GM21737 (cell line): ENCODE measurements around the gene ADA.
"Not testable (repeated sequence)": the region's sequence is repeated elsewhere in the genome, so short reads cannot be mapped to it uniquely, and the experiment has no call there.

ENCODE experiments used
- ATAC-seq: cut with Tn5 transposase; IDR thresholded peaks from one replicate; pipeline ENCODE4 v1.9.1; 2021; ENCODE audit warnings: mild to moderate bottlenecking, moderate library complexity; ENCODE audit not compliant: unreplicated experiment

Gene ADA

DNA sequence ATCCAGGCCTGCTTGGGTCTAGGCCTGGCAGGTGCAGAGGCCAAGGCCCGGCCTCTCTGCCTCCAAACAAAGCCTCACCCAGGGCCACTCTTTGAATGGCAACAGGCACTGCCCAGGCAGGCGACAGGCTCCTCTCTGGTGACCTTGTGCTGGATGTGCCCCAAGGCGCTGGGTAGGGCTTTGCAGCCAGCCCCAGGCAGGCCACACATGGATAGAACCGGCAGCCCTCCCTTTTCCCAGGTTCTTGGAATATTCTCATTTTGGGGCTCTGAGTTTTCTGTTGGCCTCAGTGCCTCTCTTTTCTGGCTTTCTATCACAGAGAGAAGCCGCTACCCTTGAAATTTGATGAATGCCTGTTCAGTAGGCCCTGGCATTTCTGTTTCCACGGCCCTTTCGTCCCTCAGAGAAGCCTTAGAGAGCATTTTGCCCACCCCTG lies 50.2 kb downstream of the ADA start:
- no peak for ATAC-seq

DNA sequence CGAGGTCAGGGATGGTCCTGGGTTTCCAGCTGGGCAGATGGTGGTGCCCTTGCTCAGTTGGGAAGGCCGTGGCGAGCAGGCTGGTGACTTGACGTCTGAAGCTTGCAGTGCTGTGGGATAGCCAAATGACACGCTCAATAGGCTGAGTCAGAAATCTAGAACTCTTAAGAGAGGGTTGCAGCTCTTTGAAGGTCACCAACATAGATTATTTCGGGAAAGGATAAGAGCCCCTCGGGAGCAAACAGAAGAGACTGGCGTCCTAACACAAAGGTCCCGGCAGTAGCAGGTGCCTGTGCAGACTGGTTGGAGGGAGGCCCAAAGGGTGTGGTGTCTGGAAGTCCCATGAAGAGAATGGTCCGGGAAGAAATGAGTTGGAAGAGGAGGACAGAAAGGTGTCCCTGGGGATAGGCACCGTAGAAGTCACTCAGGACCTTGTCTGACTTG lies 50.7 kb downstream of the ADA start:
- no peak for ATAC-seq

DNA sequence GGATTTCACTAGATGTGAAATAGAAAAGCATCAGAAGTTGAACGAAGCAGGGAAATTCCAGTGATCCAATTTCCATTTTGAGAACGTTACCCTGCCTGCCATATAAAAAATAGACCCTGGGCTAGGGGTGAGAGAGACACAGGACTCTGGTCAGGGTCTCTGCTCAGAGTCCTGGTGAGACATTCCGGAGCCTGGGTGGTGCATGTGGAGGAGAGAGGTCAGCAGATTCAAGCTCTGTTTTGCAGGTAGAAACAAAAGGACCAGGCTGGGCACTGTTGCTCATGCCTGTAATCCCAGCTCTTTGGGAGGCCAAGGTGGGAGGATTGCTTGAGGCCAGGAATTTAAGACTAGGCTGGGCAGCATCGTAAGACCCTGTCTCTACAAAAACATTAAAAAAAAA lies 51.2 kb downstream of the ADA start:
- no peak for ATAC-seq

DNA sequence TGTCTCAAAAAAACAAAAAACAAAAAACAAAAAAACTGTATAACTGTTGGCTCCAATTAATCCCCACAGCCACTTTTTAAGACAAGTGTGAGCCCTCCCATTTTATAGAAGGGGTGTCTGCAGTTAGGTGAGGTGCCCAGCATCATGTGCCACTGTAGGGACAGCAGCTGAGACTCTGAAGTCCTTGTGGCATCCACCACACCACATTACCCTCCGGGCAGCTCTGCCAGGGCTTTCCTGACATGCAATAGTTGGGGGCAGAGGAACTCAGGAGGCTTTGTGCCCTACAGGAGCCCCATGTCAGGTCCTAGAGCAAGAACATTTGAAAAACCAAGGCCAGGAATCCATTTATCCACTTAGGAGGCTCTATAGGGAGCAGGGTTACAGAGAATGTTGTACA lies 51.8 kb downstream of the ADA start:
- ATAC-seq, result no peak

DNA sequence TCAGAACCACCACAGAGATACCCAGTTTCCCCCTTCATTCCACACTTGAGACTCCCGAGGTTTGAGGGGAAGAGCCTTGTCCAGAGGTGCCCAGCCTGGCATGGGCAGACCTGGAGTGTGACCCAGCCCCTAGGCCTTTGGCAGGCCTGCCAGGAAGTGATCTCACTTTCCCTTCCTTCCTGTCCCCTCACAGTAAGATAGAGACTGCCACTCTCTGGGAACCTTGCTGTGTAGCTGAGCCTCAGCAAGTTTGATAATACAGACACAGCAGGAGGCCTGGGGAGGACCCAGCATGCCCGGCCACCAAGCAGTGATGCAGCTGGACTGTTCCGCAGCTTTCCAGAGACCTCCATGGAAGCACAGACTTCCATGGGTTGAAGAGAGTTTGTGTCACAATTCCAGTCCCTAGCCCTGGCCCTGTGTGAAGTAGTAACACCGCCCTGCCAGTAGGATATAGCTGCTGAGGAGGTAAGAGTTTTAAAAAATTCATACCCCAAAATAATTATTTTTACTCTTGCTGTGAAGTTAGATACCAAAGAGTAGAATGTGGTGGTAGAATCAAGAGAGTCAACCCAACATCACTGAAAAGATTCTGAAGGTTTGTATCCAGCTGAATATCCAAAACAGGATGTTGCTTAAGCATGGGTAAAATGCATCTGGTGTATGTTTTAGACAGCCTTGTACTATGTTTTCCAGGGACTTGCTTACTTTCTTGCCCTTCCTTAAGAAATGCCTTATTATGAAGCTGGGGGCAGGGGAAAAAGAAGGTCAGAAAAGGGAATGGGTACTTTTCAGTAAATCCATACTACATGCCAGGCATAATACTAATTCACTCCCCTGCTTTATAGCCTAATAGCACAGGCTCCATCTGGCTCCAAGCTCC lies 52.8 kb downstream of the ADA start:
- no peak for ATAC-seq

DNA sequence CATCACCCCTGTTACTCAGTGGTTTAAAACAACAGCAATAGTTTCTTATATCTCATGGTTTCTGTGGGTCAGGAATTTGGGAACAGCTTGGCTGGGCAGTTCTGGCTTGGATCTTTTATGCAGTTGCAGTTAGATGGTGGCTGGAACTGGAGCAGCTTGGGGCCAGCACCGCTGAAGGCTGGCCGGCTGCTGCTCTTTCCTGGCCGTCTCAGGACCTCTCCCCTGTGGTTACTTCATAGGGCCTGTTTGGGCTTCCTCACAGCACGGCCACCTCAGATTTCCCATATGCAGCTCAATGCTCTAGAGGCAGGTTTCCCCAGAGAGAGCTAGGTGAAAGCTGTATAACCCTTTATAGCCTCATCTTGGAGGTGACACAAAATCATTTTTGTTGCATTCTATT lies 53.6 kb downstream of the ADA start:
- no peak for ATAC-seq

DNA sequence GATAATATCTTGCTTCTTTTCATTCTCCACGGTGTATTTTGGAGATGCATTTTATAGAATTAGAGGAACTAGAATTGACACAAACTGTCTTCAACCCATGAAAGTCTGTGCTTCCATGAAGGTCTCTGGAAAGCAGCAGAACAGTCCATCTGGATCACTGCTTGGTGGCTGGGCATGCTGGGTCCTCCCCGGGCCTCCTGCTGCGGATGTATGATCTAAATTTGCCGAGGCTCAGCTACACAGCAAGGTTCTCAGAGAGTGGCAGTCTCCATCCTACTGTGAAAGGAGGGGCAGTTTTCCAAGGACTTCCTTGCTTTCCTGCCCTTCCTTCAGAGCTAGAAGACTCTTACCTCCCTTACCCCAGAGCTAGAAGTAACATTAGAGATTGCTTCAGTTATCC lies 54.0 kb downstream of the ADA start:
- no peak for ATAC-seq

DNA sequence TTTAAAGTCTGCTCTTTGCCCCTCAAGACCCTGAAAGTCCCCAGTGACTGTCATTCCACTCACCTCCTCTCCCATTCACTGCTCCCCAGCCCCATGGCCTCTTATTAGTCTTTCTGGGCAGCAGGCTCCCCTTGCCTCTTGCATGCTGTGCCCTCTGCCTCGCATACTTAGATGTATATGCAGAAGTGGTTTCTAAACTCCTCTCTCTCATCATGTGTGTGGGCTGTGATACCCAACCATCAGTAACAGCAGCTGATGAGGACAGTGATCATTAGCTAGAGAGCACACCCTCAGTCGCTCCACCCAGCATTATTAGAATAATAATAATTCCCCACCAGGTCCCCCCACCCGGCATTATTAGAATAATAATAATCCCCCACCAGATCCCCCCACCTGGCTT lies 54.6 kb downstream of the ADA start:
- ATAC-seq, result no peak

DNA sequence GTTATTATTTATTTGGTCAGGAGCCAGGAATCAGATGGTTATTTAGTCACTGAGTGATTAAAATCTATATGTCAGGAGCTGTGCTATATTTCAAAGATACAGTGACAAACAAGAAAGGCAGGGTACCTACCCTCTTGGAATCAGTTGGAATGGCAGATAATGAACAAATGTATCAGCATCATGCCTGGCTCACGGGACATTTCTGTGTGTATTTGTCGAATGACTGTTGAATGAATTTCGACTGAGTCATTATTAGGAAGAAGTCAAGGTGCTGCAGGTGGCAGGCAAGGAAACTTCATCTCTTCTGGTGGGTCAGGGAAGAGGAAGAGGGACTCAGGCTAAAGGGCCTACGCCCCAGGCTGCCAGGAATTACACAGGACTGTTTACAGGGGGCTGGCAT lies 55.5 kb downstream of the ADA start:
- ATAC-seq, result no peak

DNA sequence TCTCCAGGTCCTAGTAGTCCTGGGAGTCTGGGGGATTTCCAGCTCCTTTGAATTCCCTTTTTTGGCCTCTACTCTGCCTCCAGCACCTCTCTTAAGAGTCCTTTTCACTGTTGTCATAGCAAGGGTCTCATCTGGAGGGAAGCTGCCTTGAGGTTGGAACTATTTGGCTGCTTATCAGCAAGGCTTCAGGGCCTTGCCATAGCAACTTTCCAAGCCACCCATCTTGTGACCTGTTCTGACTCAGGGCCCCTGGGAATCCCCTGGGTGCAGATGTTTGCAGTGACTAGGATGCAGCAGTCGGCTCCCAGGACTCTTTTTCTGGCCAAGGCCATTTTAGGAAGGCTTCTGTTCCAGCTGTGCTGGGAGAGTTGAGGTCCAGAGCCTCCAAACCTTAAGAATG lies 56.8 kb downstream of the ADA start:
- ATAC-seq, result no peak

DNA sequence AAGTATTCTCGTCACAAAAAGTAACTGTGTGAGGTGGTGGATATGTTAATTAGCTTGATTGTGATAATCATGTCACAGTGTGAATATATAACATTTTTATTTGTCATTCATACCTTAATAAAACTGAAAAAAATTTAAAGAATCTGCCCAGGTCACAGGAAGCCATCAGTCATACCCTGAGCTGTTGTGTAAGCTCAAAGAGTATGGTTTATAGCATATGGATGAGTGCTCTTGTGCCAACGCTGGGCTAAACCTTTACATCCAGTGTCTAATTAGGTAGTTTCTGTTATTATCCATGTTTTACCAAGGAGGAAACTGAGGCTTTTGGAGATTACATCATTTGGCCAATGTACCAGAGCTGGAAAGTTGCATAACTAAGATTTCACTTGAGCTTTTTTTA lies 57.7 kb downstream of the ADA start:
- ATAC-seq, result no peak

DNA sequence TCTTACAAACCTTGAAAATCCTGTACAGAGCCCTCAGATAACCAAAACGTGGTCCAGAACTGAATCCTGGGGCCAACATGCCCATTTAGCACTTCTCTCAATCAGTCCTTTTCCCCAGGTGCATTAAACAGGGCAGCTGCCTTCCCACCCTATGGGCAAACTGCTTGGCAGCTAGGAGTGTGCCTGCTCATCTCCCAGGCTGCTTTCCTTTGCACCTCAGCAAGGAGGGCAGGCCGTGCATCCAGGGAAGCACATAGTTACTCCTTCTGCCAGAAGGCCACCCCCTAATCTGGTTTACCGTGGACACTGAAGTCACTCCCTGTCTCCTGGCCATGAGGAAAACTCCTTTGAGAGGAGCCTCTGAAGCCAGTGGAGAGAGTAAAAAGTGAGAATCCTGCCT lies 59.1 kb downstream of the ADA start:
- ATAC-seq, result no peak

DNA sequence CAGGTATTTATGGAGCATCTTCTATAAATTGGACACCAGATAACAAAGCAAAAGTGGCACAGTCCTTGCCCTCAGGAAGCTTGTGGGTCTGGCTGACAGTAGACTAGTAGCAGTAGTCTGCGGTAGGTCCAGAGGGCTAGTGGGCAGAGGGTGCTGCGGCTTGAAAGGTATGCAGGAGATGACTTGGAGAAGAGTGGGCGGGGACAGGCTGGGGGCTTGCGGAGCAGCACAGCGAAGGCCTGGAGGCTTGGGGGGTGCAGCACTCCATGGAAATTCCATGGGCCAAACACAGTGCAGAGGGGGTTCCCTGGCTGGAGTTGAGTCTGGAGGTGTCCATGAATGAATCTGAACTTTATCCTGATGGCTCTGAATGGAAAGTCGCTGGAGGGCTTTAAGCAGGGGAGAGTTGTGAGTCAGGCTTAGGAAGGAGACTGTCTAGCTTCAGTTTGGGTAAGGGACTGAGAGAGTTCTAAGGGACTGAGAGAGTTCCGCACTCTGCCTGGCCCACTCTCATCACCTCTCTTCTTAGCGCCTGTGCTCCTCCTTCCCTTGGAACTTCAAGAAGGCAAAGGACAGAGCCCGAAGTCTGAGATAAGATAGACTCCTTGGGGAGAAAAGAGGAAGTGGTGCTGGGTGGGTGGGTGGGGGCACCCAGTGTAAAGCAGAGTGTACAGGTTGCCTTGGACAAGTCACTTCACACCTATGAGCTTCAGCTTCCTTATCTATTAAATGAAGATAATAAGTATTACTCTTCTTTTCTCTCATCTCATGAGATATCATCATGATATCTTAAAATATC lies 60.3 kb downstream of the ADA start:
- ATAC-seq, result no peak

DNA sequence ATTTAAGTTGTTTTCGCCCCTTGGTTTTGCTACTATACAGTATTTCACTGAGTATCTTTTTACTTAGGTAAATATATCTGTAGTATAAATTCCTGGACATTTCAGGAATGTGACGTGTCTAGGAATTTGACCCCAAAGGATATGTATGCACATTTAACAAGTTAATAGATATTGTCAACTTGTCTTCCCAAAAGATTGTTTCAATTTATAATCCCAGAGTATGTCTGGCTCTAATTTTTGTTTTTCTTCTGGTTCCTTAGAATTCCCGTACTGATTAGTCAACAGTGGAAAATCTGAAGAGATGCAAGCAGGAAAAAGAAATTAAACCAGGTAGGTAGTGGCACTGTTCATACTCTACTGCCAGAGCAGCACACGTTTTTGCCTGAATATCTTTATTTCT lies 62.0 kb downstream of the ADA start:
- no peak for ATAC-seq

DNA sequence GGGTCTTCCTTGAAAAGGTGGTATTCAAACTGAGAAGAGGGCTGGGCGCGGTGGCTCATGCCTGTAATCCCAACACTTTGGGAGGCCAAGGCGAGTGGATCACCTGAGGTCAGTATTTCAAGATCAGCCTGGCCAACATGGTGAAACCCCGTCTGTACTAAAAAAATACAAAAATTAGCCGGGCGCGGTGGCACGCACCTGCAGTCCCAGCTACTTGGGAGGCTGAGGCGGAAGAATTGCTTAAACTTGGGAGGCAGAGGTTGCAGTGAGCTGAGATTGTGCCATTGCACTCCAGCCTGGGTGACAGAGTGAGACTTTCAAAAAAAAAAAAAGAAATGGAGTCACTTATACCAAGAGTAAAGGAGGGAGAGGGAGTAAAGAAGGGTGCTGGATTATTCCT lies 63.2 kb downstream of the ADA start:
- ATAC-seq, result not testable (repeated sequence)

DNA sequence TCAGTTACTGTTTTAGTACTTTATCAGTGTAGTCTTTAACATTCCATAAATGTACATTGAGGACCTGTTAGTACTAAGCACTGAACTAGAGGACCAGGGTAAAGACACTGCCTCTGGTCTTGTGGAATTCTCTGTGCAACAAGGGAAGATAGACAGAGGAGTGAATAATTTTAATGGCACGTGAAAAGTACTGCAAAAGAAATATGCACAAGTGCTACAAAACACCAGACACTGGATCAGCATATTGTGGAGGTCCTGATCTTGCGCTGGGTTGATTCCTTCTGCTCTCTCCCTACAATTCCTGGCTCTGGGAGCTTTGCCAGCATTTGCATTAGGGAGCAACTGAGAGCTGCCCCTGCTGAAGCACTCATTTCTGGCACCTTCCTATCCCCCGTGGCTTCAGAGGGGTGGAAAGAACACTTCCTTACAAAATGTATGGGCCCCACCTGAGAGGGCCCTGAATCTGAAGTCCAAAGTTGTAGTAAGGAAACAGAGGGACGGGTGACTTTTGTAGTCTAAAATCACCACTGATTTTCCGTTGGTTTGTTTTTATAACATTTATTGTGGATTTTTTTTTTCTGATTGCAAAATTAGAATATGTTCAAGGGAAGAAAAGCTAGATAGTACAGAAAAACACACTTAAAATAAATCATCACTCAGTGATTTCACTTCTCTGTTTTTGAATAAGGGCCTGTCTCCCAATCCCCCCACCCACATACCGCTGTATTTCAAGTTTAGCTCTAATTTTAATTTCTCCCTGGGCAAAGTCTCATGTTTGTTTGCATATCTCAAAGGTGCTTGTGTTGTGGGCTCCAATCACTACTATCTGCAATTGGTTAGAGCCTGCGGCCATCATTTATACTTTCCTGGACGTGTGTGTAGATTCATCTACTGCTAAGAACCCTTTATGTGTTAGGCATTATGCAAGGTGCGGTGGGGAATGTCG lies 64.2 kb downstream of the ADA start:
- no peak for ATAC-seq

DNA sequence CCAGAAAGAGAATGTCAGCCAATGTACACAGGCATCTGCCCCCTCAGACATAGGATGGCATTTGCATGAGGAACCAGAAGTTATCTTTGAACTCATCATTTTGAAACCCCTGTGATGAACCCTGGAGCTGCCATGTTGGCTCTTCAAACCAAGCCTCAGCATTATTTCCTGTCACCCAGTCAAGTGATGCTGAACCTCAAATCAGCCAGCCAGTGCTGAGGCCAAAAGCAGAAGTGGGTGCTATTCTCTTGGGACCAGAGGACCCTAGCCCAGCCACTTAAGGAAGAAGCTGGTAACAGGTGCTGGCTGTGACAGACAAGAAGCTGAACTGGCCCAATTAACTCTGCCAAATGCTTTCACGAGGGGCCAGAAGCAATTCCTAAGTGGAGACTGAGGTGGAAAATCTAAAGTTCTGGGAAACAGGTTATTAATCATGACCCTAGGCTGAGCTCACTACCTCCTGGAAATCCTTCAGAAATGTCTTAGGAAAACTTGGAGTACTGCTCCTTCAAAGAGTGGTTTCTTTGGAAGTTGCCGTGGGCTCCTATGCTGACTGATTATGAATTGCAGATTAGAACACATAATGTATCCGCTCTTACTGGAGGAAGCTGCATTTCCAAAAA lies 65.1 kb downstream of the ADA start:
- peak; percentile 61 for ATAC-seq

DNA sequence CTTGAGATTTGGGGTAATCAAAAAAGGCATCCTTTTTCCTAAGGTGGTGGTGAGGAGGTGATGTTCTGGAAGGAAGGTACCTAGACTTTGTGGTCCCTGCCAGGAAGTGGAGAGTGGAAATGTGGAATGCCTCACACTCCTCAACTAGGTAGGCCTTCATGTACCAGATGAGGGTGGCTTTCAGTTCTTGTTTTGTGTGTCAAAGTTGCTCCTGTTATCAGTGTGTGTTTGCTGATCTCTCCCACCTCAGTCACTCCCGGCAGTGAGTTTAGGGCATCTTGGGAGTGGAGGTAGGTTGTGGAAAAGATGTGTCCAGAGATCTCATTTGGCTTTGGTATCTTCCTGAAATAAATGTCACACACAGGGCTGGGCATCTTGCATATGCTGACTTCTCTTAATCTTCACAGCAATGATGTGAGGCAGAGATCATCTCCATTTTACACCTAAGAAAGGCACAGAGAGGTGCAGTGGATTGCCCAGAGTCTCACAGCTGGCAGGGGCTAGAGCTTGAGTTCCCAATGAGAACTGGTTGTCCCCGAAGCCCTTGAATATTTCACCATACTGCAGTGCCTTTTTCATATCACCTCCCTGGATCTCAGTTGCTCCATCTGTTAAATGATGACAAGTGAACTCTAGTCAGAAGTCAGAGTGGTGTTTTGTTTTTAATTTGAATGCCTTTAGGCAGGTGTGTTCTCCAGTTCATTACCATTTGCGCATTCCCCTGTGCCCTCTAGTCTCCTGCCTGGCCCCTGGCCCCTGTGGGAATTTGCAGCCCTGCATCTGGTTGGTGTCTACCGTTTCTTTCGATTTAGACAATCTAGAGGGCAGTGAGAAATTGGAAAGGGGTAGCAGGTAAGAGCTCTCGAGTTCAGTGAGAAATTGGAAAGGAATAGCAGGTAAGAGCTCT lies 66.2 kb downstream of the ADA start:
- ATAC-seq, result no peak

DNA sequence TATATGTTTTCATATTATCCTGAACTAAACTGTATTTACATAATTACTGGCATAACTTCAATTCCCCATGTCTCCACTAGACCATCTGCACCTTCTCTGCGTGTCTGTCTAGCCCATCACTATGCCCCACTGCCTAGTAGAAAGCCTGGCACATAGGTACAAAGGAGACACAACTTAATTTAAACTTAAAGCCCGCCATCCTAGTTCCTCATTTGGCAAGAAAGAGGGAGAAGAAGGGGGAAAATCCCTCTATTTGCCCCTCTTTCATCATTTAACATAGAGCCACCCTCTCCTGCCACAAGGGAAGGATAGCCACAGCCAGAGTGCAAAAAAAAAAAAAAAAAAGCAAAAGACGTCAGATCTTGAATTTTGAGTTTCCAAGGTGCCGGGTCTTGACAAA lies 67.3 kb downstream of the ADA start:
- ATAC-seq, result no peak

DNA sequence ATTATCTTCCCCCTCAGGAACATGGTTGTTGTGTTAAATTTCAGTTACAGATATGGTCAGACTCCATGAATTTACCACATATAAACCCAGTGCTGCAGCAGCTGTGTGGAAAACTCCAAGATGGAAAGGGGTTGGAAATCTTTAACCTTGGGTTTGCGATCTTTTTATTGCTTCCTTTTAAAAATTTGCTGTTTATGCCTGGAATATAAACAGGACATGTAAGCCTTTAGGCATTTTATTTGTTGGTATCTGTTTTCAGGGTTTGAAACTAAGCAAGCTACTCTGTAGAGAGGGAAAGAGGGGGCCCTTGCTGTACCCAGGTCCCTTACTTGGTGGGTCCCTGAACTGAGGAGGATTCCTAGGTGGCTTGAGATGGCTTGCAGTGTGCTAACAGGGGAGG lies 68.3 kb downstream of the ADA start:
- ATAC-seq, result no peak
